ENCODE results near the gene MPHOSPH10. TPM values are rescaled to one million over a fixed set of nuclear protein-coding genes. Genes with fewer than 3 reads are reported as not detected.

The MPHOSPH10 gene
- total and polyA plus RNA-seq, 2 of the 13 experiments (the other 11 are each of a cell fraction or from before 2014, with no cell fraction given) = 37.8 to 137 TPM

DNA sequence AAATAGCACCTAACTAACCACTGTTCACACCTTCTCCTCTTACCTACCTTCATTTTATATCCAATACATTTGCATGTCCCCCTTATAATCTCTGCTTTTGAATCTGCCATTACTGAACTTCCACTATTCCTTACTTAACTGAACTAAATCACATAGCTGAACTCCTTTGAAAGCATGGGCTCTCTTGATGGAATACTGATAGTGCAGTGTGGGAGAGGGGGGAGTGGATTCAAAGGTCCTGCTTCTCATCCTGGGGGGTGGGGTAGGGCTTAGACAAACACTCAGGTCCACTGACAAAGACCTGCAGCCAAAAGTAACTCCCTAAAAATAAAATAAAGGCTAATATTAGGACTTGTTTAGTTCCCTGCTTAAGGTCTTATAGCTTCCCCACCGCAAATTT is 9.0 kb upstream of the MPHOSPH10 start (continued):
- TF ChIP-seq, protein P1, sequence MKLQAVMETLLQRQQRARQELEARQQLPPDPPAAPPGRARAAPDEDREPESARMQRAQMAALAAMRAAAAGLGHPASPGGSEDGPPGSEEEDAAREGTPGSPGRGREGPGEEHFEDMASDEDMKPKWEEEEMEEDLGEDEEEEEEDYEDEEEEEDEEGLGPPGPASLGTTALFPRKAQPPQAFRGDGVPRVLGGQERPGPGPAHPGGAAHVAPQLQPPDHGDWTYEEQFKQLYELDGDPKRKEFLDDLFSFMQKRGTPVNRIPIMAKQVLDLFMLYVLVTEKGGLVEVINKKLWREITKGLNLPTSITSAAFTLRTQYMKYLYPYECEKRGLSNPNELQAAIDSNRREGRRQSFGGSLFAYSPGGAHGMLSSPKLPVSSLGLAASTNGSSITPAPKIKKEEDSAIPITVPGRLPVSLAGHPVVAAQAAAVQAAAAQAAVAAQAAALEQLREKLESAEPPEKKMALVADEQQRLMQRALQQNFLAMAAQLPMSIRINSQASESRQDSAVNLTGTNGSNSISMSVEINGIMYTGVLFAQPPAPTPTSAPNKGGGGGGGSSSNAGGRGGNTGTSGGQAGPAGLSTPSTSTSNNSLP (IDR thresholded peaks at IDR 0.05; ENCODE audit: low read depth, low read length) = peak; percentile 41; the same call in 1 of the 2 replicates
- 0 out of 2 replicates have a peak, but pooled peaks have one; percentile 17 for TF ChIP-seq ZNF143 (CRISPR knock-in tag; IDR thresholded peaks at IDR 0.05)
- no peak for TF ChIP-seq FOXA3 (CRISPR knock-in tag; IDR thresholded peaks at IDR 0.05)
- no peak for TF ChIP-seq ESRRA (CRISPR knock-in tag; IDR thresholded peaks at IDR 0.05; ENCODE audit: low read depth)

- intact Hi-C loops (cut with micrococcal nuclease; ENCODE audit: unreplicated experiment) = no loop called here
- in situ Hi-C loops (cut with HindIII; ENCODE audit: extremely low pct_ligation_motif_present, low pct_unique_long_range_greater_than_20kb) = no loop called here
- Histone ChIP-seq H3K36me3 (replicated peaks in 1 of 2; ENCODE audit: control insufficient read depth in 1 of 2, insufficient read depth in 2 of 2, low read length in 2 of 2) (peaks cover 25 to 53% of the 10 kb centered on the region in 2 experiments), H2AFZ (ENCODE audit: low read length) (no peak overlapping the region), H3K9ac (ENCODE audit: insufficient read depth, low read depth, low read length) (no peak overlapping the region), H3K4me3 (replicated peaks in 1 of 3; ENCODE audit: insufficient read depth in 1 of 3, low read depth in 2 of 3, low read length in 3 of 3) (no peak overlapping the region), H3K27ac (ENCODE audit: extremely low read length, insufficient read depth, low read length) (no peak overlapping the region), H3K9me3 (ENCODE audit: low read length) (peaks cover 7% of the 10 kb centered on the region), H3K27me3 (ENCODE audit: control insufficient read depth in 1 of 2, insufficient read depth in 2 of 2, low read length in 2 of 2) (no peaks in the 10 kb centered on the region), H4K20me1 (ENCODE audit: insufficient read depth, low read length) (peaks cover 12% of the 10 kb centered on the region; the same call in 1 of the 2 replicates), H3K4me1 (ENCODE audit: insufficient read depth, low read length) (peaks cover 52% of the 10 kb centered on the region), H3K79me2 (ENCODE audit: insufficient read depth, low read length) (peaks cover 34% of the 10 kb centered on the region), H3K4me2 (ENCODE audit: low read depth, low read length) (no peak overlapping the region)
- BruUV-seq (replicated peaks) = no TSS peak
- ATAC-seq = no peak
- POLR2A ChIA-PET = interaction anchor here (1.2 to 1.4 kb wide), 2 partner anchors 8 to 12 kb away, joined by 3 read pairs; no protein-coding TSS in a partner anchor
- DNase-seq (ENCODE audit: low spot score) = no peak
- TF ChIP-seq RFXANK (CRISPR knock-in tag; IDR thresholded peaks at IDR 0.05) = no peak
- peak; percentile 100 for TF ChIP-seq ZNF431 (CRISPR knock-in tag; IDR thresholded peaks at IDR 0.05; ENCODE audit: borderline replicate concordance, low read depth)
- TF ChIP-seq, protein P2, sequence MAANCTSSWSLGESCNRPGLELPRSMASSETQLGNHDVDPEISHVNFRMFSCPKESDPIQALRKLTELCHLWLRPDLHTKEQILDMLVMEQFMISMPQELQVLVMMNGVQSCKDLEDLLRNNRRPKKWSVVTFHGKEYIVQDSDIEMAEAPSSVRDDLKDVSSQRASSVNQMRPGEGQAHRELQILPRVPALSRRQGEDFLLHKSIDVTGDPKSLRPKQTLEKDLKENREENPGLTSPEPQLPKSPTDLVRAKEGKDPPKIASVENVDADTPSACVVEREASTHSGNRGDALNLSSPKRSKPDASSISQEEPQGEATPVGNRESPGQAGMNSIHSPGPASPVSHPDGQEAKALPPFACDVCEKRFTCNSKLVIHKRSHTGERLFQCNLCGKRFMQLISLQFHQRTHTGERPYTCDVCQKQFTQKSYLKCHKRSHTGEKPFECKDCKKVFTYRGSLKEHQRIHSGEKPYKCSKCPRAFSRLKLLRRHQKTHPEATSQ (CRISPR knock-in tag; IDR thresholded peaks at IDR 0.05; ENCODE audit: borderline replicate concordance) = peak; percentile 79; the same call in 1 of the 2 replicates
- FAIRE-seq = no peak
- 89% methylated on average over 7 of the region's 7 CpGs for WGBS (ENCODE audit: low lambda C conversion rate)
- CTCF ChIA-PET (ENCODE audit: low intra/inter-chr PET ratio, low total read pairs) = no interaction called here
These were observed 7.8 kb upstream of the MPHOSPH10 start for GRCh38 chr2:71122387-71123298.
